ENCODE measurements around the gene MOB3C. TPM values are rescaled to one million over a fixed set of nuclear protein-coding genes. Genes with fewer than 3 reads are reported as not detected.
A peak's percentile ranks its signal among the peaks of the same experiment; 100 is the strongest.

Gene MOB3C
- polyA plus RNA-seq, 12 donors: 10.9 to 15.1 (median 12.5) TPM; not detected in 1

DNA sequence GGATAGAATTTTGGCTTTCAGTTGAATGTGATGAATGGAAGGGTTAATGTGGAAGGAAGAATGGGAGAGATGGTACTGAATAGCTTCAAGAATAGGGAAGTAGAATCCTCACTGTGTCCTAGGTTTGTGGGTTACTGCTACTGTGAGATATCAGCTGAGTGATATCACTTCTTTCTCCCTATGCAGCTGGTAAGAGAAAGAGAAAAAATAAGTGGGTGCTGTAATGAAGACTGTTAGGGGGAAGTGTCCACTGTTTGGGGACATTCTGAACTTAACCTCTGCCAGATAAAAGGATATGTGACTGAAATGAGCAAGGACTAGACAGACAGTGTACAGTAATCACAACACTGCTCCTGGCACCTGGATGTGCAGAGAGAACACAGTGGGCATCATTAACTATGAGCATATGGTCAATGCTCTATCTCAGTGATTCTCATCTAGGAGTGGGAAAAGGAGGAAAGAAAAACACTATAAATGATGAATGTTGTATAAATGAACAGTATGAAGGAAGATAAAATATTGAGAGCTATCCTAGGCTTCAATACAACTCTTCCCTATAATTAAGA is 25.6 kb upstream of the MOB3C start:
- no peak for DNase-seq

DNA sequence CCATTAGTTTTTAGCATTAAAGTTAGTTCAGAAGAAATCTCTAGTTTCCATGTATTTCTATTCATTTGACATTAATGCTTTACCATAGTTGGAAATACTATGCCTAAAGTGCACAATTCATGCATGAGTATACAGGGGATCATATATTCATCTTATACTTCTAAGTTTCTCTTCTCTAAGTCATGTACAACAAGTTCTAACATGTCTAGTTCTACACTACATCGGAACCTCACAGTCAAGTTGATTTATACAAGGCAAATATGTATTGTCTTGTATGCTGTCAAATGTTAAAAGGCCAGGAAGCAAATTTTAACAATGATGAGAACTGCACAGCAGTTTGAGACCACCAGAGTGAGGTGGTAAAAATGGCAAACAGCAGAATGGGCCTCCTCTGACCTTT is 22.9 kb upstream of the MOB3C start:
- DNase-seq: no peak

DNA sequence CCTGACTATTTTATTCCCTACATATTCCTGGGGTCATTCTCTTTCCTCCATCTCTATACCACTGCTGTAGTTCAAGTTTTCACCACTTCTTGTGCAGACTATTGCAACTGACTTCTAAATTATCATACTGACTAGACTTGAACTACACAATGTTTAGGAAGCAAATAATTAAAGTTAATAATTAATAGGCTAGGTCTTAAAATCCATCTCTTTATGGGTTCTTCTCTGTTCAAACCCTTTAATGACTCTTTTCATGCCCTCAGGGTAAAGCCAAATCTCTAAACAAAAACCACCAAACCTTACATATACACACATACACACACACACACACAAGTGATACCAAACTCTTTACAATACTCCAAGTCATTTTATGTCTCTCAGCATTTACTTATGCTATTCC is 22.3 kb upstream of the MOB3C start:
- no peak for DNase-seq

DNA sequence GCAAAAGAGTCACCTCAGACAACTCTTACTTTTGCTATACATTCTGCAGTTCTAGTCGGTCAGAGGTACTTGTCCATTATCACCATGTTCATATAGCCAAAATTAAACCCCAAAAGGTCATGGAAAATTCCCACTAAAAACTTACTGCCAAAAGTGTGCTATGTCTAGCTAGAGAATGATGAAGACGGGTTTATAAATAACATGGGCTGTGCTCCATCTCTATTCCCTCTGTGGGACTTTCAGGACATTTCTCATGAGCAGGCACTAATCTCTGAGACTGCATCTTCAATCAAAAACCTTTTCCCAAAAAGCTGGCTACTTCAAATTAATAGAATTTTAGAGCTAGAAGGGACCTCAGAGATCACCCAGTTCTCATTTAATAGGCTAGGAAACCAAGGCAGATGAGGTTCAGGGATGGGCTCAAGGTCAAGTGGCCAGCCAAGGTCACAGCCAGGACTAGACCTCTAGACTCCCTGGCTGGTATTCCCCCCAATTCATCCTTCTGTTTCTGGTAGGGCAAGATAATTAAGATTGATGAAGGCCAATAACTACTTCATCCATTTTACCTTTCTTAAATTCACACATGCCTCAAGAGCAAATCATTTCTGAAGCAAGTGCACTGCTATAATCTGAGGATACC is 21.0 kb upstream of the MOB3C start:
- DNase-seq: no peak

DNA sequence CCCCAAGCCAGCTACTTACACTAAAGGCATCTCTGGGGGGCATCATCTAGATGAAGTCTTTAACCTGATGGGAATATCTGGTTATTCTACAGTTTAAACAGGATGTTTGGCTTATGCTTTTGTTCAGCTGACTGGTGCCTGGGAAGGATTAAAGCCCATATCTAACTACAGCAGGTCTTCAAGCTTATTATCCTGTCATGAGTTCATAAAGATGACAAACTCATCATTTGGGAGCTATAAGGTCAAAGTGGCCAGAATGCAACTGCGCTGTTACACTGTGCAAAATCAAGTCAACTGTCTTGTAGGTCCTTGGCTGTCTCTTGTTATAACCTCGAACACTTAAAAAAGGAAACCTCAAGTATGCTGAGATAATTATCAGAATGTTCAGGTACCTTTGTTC is 18.6 kb upstream of the MOB3C start:
- DNase-seq: no peak

DNA sequence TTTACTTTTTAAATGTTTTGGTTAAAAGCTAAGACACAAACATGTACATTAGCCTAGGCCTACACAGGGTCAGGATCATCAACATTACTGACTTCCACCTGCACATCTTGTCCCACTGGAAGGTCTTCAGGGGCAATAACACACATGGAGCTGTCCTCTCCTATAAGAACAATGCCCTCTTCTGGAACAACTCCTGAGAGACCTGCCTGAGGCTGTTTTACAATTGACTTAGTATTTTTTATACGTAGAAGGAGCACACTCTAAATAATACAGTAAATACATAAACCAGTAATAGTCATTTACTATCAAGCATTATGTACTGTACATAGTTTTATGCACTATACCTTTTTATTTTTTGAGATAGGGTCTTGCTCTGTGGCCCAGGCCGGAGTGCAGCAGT is 14.1 kb upstream of the MOB3C start:
- no peak for DNase-seq

DNA sequence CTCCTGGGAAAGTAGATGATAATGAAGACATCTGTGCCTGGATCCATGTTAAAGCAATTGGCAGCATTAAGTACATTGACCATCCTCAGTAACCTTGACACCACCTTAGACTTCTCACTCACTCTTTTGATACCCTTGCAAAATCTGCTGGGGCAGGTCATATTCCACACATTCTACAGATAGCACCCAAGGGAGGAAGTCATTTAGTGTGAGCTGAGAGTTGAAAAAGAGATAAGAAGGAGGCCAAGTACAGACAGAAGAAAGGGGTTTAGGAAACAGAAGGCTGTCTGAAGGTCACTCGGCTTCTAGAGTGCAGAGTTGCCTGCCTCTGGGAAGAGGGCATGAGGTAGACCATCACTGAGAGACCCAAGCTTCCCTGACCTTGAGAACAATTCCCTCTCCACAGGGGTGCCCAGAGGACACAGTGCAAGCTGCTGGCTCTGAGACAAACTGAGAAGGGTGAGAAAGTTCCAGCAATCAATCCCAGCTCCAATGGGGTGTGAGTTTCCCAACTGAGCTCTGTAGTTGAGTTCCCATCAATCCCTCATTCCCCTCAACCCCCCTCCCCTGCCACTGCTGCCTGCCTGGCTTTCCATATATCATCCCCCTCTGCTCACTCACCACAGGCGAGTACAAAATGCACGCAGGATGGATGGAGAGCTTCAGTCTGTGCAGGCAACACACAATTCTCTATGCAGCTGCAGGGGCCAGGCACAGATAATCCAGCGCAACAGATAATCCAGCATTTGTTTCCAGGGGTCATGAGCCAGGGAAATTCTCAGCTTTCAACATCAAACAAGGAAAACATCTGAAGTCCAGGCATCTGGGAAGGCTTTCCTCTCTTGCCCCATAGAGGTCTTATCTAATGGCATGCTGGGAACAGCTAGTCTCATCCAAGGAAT is 7.4 kb upstream of the MOB3C start:
- DNase-seq: no peak

DNA sequence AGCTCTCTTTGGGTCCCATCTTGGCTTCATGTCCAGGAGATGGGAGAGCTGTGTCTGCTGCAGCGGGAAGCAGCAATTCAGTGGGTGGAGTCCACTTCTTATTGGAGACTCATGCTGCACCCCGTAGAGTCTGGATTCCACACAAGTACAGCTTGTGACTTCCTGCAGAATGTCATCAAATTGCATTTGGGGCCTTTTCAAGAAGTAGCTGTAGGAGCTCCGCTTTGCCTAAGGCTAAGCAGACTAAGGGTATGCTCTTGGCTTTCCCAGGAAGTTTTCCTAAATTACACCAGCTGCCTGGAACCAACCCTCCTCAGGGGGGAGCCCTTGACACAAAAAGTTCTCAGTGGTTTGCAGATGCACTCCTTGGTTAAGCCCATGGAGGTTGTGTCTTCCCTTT is 5.7 kb upstream of the MOB3C start:
- DNase-seq: no peak

DNA sequence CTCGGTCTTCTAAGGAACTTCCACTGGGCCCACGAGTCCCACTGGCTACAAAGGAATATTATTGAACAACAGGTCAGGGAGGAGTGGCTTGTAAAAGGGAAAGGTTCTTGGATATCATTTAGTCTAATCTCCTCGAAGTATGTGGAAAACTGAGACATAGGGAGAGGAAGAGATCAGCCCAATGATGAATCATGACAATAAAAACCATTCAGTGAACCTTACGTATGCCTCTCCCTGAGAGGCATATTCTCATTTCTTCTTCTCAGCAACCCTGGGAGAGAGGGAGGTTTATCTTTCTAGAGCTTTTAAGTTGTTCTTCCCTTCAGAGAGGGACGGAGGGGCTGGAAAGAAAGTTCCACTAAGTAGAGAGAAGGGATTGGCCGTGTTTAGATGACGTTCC is 5.3 kb upstream of the MOB3C start:
- DNase-seq: no peak

DNA sequence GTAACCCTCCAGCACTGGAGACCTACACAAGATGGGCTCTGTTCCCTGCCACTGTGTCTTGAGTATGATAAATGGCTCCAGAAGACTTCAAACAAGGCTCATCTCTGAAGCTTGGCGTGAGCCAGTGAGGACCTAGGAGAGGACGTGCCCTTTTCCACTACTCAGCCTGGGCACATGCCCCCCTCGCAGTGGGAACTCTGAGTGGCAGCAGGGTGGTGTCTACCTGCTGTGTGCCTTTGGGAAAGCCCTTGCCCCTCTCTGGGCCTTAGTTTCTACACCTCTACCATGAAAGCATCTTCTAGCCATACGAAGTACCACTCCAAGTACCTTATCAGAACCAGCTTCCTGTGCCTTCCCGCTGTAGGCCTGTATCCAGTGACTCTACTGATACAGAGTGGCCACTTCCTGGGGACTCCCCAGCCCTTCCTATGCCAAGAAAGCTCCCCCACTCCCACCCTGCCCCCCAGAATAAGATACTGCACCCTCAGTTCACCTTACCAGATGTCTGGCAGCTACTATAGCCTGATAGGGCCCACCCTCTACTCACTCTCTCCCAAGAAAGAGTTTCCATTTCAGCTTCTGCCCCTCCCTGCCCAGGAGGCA is 3.1 kb upstream of the MOB3C start:
- no peak for DNase-seq

DNA sequence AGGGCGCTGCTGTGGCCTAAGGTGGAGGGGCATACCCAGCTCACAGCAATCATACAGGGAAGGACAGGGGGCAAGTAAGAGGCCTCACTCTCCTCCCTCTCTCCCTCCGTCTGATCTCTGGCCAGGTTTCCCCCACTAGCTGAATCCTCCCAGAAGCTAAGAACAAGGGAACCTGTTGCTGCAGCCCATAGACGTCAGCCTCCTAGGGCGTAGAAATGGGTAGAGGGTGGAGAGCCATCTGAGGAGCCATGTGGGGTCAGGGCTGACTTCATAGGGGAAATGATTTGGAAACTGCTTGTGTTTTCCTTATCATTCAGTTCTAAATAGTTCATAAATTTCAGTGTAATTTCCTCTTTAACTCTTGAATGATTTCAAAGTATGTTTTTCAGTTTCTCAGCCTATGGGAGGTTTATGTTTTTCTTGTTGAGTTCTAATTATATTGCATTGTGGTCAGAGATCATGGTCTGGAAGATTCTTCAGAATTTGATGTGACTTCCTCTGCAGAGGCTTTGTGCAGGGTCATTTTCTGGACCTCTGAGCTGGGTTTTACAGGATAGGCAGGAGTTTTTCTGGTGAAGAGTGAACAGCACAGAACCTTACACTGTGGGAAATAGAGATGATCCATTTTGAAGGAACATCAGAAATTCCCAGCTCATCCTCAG is 2.3 kb upstream of the MOB3C start:
- DNase-seq: no peak

DNA sequence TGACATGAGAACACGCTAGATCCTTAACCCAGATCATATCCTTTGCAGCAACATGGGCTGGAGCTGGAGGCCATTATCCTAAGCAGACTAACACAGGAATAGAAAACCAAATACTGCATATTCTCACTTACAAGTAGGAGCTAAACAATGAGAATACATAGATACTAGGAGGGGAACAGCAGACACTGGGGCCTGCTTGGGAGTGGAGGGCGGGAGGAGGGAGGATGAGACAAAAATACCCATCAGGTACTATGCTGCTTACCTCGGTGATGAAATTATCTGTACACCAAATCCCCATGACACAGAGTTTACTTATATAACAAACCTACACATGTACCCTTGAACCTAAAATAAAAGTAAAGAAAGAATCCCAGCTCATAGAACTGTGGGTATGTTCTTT is 1.2 kb upstream of the MOB3C start:
- DNase-seq: no peak

DNA sequence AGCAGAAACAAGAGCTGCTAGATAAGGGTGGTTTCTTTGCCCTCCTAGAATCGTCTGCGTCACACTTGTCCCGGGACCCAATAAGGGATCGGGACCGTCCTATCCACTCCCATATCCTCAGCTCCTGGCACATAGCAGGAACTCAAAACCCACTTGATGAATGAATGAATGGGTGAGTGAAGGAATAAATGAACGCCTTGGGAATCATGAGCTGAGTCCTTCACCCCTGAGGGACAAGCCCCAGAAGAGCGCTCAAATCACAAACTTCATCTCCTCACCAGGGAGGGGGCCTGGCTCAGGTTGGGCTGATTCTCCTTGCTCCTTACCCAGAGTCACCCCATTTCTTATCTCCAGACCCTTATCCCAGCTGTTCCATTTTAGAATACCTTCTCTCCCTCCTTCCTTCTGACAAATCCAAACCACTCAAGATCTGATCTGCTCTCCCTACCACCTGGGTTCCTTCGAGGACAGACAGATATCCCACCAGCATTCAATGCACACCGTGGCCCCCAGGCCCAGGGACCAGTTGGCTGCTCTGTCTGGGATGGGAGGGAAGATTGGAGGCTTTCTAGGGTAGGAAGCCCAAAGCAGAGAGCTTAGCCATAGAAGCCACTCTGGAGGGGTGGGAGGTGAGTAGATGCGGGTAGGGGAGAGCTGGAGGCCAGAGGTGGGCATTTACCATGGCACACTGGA is 643 bp upstream of the MOB3C start:
- no peak for DNase-seq

DNA sequence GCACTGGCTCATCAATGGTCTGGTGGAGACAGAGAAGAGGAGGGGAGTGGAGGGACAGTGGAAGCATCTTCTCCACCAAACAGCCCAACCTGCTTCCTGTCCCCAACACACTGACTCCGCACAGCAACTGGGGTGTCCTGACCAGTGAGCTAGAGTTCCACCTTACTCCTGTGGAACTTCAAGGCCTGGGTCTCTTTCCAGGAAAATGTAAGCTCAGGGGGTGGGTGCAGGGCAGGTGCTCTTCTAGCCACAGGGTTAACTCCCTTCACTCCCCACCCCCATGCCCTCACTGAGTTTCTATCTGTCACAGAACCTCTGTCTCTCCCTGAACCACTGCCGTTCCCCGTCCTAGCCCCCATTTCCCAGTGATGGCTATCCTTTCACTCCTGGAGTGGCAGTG is 876 bp downstream of the MOB3C start:
- no peak for DNase-seq

DNA sequence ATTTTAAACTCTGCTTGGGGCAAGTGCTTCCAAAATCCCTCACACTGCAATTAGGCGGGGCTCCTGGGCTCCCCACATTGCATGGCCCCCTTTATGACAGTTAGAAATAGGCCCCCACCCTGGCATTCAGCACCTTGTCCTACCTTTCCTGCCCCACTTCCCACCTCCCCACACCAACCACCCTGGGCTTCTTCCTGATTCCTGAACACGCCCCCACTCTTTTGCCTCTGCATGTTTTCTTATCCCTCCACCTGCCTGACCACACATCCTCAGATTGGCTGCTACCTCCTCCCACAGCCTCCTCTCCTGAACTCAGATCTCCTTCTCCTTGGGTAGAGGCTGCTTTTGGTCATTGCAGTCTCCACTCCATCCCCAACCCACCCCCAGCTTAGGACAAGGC is 1.5 kb downstream of the MOB3C start:
- DNase-seq: no peak

DNA sequence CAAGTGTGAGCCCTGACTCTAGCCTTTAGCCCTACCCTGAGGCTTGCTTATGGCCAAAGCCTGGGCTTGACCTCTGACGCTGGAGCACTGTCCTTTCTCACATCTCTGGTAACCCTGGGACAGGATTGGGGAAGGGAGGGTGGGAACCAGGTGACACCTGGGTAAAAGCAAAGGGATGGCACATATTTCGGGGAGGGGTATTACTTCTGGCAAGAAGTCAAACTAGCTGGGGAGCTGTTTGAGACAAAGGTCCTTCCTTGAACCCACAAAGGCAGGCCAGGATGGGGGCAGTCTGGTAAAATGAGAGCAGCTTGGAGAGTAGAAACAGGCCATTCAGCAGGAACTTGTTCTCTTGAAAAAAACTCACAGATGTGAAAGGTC is 2.0 kb downstream of the MOB3C start:
- DNase-seq: no peak

DNA sequence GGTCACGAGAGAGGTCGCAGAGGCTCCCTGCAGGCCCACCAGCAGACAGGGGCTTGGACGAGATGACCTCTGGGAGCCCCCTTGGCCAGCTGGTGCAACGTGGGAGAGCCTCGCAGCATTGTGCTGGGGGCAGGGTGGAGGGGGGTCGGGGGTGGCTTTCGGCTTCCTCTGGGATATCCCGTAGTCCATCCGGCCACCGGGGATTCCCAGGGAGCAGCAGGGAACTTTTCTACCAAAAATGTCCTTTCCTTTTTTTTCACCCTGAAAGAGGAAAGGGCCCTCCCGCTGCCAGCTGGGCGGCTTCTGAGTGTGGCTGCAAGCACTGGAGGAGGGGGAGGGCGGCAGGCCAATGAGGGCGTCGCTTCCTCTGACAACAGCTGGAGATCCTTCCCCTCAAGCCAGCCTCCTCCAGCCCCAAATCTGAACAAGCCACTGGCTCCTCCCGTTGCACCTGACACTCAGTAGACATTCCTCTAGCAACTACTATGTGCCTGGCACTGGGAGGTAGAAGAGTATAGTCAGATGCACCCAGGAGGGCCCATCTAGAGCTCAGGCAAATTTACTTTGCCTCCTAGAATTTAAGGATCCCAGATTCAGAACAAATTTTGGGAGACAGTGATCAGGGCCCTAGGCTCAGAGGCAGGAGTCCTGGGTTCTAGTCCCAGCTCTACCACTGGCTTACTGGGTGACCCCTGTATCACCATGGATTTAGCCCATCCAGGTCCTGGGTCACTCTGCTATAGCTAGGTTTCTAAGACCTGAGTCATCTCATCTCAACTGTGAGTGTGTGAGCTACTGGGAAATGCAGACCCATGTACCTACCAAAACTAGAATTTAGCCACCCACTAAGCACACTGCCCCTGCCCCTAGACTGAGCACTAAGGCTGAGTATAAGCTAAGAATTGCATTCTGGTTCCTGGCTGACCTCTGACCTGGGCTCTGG is 2.7 kb downstream of the MOB3C start:
- peak; percentile 89 for DNase-seq

DNA sequence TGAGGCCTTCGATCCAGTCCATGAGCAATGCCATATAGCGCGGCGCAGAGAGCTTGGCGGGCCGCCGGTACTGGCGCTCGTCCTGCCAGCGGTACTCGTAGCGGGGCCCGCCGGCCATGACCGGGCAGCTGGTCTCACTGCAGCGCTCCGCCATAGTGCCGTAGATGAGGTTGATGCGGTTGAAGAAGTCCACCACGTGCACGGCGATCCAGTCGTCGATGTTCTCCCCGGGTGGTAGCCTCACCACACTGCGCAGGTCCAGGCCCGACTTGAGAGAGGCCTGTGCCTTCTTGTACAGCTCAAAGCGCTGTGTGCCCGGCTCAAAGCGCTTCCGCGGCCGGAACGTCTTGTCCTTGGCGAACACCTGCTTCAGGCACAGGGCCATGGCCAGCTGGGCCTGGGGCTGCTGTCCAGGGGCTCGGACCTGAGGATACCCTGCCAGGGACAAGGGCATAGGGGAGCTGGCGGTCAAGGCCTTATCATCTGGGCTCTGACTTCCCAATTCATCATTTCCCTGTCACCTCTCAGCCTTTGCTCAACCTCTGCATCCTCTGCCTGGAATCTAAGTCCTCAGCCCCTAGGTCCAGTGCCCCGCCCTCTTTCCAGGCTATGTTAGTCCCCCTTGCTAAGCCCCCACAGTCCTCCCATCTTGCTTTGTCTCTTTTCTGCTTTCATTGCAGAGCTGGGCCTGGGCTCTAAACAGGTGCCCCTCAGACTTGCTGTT is 3.5 kb downstream of the MOB3C start:
- no peak for DNase-seq

DNA sequence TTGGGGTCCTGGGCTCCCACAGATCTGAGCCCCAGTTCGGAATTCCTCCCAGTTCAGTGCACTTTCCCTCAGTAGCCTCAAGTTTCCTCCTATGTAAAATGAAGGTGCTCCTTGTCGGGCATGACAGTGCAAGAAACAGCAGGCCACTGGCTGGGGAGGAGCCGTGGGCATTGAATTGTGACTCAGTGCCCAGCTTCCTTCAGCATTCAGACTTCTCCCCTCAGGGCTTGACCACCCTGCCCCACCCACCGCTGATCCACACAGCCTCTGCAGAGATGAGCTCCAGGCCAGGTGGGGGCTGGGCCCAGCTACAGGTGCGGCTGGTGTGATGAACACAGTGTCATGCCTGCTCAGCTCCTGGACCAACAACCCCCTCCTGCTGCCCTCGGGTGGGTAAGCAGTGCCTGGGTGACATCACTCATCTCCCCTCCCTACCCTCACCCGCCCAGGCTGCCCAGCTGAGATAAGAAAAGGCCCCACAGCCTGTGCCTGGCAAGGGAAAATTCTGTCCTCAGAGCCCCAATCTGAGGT is 4.9 kb downstream of the MOB3C start:
- DNase-seq: no peak
